ENCODE data around the gene ATP6AP1.

Gene ATP6AP1

DNA sequence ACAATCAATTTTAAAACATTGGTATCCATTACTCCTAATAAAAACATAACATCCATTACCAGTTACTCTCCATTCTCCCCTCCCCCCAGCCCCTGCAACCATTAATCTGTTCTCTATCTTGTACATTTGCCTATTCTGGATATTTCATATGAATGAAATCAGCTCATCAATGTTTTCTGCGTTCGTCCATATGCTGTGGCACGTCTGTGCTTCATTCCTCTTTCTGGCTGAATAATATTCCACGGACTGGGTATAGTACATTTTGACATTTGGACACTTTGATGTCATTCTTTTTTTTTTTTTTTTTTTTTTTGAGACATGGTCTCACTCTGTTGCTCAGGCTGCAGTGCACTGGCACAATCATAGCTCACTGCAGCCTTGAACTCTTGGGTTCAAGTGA is 24.6 kb upstream of the ATP6AP1 start:
- TF ChIP-seq ZNF112 (tag by site-specific recombination; IDR thresholded peaks at IDR 0.05) (no peak), ZNF560 (tag by site-specific recombination; IDR thresholded peaks at IDR 0.05; ENCODE audit: borderline replicate concordance) (no peak), HOXD13 (CRISPR knock-in tag; IDR thresholded peaks at IDR 0.05; ENCODE audit: borderline replicate concordance) (no peak), ZBTB17 (tag by site-specific recombination; IDR thresholded peaks at IDR 0.05) (peak; percentile 56; the same call in 1 of the 2 replicates), SP7 (tag by site-specific recombination; IDR thresholded peaks at IDR 0.05) (no peak), SETDB1 (IDR thresholded peaks at IDR 0.05; ENCODE audit: insufficient read length, low read length) (no peak), ZNF175 (tag by site-specific recombination; IDR thresholded peaks at IDR 0.05) (no peak), ZNF48 (tag by site-specific recombination; IDR thresholded peaks at IDR 0.05) (no peak), ZNF621 (tag by site-specific recombination; IDR thresholded peaks at IDR 0.05) (no peak), ZNF350 (tag by site-specific recombination; IDR thresholded peaks at IDR 0.05) (no peak), ZNF16 (tag by site-specific recombination; IDR thresholded peaks at IDR 0.05; ENCODE audit: low read depth) (no peak), ZNF664 (tag by site-specific recombination; IDR thresholded peaks at IDR 0.05) (no peak), ZNF146 (tag by site-specific recombination; IDR thresholded peaks at IDR 0.05) (peak; percentile 98), ZNF658 (tag by site-specific recombination; IDR thresholded peaks at IDR 0.05) (no peak), ZNF114 (tag by site-specific recombination; IDR thresholded peaks at IDR 0.05) (no peak)
- TF ChIP-seq, protein P1, sequence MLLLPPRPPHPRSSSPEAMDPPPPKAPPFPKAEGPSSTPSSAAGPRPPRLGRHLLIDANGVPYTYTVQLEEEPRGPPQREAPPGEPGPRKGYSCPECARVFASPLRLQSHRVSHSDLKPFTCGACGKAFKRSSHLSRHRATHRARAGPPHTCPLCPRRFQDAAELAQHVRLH (tag by site-specific recombination; IDR thresholded peaks at IDR 0.05), result peak; percentile 64; the same call in 1 of the 2 replicates
- TF ChIP-seq, protein P2, sequence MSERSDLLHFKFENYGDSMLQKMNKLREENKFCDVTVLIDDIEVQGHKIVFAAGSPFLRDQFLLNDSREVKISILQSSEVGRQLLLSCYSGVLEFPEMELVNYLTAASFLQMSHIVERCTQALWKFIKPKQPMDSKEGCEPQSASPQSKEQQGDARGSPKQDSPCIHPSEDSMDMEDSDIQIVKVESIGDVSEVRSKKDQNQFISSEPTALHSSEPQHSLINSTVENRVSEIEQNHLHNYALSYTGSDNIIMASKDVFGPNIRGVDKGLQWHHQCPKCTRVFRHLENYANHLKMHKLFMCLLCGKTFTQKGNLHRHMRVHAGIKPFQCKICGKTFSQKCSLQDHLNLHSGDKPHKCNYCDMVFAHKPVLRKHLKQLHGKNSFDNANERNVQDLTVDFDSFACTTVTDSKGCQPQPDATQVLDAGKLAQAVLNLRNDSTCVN (tag by site-specific recombination; optimal IDR thresholded peaks at IDR 0.05), result no peak
- TF ChIP-seq, protein P3, sequence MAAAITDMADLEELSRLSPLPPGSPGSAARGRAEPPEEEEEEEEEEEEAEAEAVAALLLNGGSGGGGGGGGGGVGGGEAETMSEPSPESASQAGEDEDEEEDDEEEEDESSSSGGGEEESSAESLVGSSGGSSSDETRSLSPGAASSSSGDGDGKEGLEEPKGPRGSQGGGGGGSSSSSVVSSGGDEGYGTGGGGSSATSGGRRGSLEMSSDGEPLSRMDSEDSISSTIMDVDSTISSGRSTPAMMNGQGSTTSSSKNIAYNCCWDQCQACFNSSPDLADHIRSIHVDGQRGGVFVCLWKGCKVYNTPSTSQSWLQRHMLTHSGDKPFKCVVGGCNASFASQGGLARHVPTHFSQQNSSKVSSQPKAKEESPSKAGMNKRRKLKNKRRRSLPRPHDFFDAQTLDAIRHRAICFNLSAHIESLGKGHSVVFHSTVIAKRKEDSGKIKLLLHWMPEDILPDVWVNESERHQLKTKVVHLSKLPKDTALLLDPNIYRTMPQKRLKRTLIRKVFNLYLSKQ (tag by site-specific recombination; IDR thresholded peaks at IDR 0.05; ENCODE audit: borderline replicate concordance), result no peak
- TF ChIP-seq, protein P4, sequence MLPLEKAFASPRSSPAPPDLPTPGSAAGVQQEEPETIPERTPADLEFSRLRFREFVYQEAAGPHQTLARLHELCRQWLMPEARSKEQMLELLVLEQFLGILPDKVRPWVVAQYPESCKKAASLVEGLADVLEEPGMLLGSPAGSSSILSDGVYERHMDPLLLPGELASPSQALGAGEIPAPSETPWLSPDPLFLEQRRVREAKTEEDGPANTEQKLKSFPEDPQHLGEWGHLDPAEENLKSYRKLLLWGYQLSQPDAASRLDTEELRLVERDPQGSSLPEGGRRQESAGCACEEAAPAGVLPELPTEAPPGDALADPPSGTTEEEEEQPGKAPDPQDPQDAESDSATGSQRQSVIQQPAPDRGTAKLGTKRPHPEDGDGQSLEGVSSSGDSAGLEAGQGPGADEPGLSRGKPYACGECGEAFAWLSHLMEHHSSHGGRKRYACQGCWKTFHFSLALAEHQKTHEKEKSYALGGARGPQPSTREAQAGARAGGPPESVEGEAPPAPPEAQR (tag by site-specific recombination; IDR thresholded peaks at IDR 0.05), result no peak
- TF ChIP-seq, protein P5, sequence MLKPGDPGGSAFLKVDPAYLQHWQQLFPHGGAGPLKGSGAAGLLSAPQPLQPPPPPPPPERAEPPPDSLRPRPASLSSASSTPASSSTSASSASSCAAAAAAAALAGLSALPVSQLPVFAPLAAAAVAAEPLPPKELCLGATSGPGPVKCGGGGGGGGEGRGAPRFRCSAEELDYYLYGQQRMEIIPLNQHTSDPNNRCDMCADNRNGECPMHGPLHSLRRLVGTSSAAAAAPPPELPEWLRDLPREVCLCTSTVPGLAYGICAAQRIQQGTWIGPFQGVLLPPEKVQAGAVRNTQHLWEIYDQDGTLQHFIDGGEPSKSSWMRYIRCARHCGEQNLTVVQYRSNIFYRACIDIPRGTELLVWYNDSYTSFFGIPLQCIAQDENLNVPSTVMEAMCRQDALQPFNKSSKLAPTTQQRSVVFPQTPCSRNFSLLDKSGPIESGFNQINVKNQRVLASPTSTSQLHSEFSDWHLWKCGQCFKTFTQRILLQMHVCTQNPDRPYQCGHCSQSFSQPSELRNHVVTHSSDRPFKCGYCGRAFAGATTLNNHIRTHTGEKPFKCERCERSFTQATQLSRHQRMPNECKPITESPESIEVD (tag by site-specific recombination; IDR thresholded peaks at IDR 0.05), result no peak
- TF ChIP-seq, protein P6, sequence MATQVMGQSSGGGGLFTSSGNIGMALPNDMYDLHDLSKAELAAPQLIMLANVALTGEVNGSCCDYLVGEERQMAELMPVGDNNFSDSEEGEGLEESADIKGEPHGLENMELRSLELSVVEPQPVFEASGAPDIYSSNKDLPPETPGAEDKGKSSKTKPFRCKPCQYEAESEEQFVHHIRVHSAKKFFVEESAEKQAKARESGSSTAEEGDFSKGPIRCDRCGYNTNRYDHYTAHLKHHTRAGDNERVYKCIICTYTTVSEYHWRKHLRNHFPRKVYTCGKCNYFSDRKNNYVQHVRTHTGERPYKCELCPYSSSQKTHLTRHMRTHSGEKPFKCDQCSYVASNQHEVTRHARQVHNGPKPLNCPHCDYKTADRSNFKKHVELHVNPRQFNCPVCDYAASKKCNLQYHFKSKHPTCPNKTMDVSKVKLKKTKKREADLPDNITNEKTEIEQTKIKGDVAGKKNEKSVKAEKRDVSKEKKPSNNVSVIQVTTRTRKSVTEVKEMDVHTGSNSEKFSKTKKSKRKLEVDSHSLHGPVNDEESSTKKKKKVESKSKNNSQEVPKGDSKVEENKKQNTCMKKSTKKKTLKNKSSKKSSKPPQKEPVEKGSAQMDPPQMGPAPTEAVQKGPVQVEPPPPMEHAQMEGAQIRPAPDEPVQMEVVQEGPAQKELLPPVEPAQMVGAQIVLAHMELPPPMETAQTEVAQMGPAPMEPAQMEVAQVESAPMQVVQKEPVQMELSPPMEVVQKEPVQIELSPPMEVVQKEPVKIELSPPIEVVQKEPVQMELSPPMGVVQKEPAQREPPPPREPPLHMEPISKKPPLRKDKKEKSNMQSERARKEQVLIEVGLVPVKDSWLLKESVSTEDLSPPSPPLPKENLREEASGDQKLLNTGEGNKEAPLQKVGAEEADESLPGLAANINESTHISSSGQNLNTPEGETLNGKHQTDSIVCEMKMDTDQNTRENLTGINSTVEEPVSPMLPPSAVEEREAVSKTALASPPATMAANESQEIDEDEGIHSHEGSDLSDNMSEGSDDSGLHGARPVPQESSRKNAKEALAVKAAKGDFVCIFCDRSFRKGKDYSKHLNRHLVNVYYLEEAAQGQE (tag by site-specific recombination; IDR thresholded peaks at IDR 0.05), result no peak
- TF ChIP-seq, protein P7, sequence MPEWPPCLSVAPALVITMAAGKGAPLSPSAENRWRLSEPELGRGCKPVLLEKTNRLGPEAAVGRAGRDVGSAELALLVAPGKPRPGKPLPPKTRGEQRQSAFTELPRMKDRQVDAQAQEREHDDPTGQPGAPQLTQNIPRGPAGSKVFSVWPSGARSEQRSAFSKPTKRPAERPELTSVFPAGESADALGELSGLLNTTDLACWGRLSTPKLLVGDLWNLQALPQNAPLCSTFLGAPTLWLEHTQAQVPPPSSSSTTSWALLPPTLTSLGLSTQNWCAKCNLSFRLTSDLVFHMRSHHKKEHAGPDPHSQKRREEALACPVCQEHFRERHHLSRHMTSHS (tag by site-specific recombination; IDR thresholded peaks at IDR 0.05), result no peak
- H3K4me3 ChIP-seq (ENCODE audit: low read depth, low read length), result no peak overlapping the region
- ChIA-PET POLR2A (interaction anchor here (0.7 to 6.5 kb wide), 2 partner anchors 7 to 131 kb away, joined by 3 to 57 read pairs; partner anchors contain the start of genes DNASE1L1 and TAFAZZIN), CTCF (no interaction called here)
- no peaks in the 10 kb centered on the region; the same call in 1 of the 2 replicates for H3K4me1 ChIP-seq (ENCODE audit: control insufficient read depth, insufficient read depth, low read length)
- no peak overlapping the region for H3K27ac ChIP-seq (ENCODE audit: extremely low read depth, low read depth, low read length)
- H3K9me3 ChIP-seq (ENCODE audit: control insufficient read depth, insufficient read depth, low read depth, low read length), result no peaks in the 10 kb centered on the region
- peaks cover 0 to 47% of the 10 kb centered on the region in 2 experiments; a peak in 1 of 3 replicates for H3K36me3 ChIP-seq (ENCODE audit: control insufficient read depth in 2 of 2, insufficient read depth in 1 of 2, low read length in 2 of 2)
